ENCODE measurements around the gene TAGAP.
A peak's percentile ranks its signal among the peaks of the same experiment; 100 is the strongest.

TAGAP gene

DNA sequence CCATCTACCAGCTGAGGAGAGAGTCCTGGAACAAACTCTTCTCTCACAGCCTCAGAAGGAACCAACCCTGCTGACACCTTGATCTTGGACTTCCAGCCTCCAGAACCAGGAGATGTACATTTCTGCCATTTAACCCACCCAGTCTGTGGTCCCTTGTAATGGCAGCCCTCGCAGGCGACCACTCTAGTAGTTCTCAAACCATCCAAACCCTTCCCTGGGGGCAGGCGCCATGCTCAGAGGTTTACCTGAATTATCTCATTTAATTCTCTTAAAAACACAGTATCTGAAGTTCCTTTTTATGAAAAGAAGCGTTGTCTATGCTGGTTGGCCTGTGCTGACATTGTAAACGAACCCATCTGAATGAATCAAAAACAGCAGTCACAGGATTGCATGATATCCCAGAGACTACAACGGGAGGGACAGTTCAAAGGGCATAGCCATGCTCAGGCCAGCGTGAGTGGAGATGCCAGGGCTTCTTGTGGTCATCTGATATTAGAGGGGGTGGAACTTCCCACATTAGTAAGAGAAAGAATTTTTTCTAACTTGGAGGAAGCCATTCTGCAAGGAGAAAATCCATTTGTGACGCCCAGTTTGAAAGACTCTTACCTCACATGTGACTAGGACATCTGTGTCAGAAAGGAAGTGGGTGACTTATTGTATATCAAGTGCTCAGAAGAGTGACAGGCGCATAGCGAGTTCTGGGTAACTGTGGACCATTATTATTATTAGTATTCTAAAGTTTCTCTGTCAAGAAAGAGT is 17.2 kb upstream of the TAGAP start:
- H3K27ac ChIP-seq (ENCODE audit: low read depth, low read length, poor library complexity, severe bottlenecking): peak overlapping the region; percentile 92
- H3F3A ChIP-seq (ENCODE audit: insufficient read depth, low read length): peaks cover 6% of the 10 kb centered on the region; the same call in 1 of the 2 replicates
- TF ChIP-seq, protein P1, sequence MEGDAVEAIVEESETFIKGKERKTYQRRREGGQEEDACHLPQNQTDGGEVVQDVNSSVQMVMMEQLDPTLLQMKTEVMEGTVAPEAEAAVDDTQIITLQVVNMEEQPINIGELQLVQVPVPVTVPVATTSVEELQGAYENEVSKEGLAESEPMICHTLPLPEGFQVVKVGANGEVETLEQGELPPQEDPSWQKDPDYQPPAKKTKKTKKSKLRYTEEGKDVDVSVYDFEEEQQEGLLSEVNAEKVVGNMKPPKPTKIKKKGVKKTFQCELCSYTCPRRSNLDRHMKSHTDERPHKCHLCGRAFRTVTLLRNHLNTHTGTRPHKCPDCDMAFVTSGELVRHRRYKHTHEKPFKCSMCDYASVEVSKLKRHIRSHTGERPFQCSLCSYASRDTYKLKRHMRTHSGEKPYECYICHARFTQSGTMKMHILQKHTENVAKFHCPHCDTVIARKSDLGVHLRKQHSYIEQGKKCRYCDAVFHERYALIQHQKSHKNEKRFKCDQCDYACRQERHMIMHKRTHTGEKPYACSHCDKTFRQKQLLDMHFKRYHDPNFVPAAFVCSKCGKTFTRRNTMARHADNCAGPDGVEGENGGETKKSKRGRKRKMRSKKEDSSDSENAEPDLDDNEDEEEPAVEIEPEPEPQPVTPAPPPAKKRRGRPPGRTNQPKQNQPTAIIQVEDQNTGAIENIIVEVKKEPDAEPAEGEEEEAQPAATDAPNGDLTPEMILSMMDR (IDR thresholded peaks at IDR 0.05; ENCODE audit: low read length): no peak
- TF ChIP-seq EZH2 (IDR thresholded peaks at IDR 0.05; ENCODE audit: borderline replicate concordance, low read length): no peak
- peak overlapping the region; percentile 2; the same call in 1 of the 2 replicates for H2AFZ ChIP-seq (ENCODE audit: low read length)
- peak overlapping the region; percentile 8 for H3K4me3 ChIP-seq (ENCODE audit: low read depth, low read length, poor library complexity, severe bottlenecking)
- peaks cover 64% of the 10 kb centered on the region for H3K4me1 ChIP-seq (ENCODE audit: insufficient read depth, low read length, severe bottlenecking)
- H3K79me2 ChIP-seq (ENCODE audit: insufficient read depth, low read length): no peaks in the 10 kb centered on the region
- H3K4me2 ChIP-seq (ENCODE audit: low read length): peak overlapping the region; percentile 53
- H3K36me3 ChIP-seq (ENCODE audit: insufficient read depth, low read length): no peaks in the 10 kb centered on the region
- peak overlapping the region; percentile 11; the same call in 1 of the 2 replicates for H3K9ac ChIP-seq (ENCODE audit: low read length)
- no peaks in the 10 kb centered on the region for H4K20me1 ChIP-seq (ENCODE audit: insufficient read depth, low read length)
- no peaks in the 10 kb centered on the region for H3K27me3 ChIP-seq (ENCODE audit: insufficient read depth, low read length)
- H3K9me2 ChIP-seq (ENCODE audit: low read depth, low read length): no peaks in the 10 kb centered on the region
- no peaks in the 10 kb centered on the region for H3K9me3 ChIP-seq (ENCODE audit: low read length)

DNA sequence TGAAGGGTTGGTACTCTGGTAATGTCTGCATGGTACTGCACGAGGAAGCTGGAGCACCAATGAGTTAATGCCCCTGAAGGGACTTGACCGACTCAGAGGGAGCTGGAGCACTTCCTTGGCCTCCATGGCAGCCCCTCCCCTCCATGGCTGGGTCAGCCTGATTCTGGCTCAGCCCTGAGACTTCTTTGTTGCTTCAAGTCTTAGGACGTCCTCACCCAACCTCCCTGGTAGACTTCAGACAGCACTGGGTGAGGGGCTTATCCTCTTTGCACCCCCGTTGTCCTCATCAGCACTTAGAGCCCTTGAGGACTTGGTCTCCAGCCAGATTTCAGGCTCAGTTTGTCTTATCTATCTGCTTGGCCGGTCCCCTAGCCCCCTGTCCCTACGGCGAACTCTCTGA is 16.4 kb upstream of the TAGAP start:
- Histone ChIP-seq H4K20me1 (ENCODE audit: insufficient read depth, low read length) (no peaks in the 10 kb centered on the region), H3F3A (ENCODE audit: insufficient read depth, low read length) (peaks cover 6% of the 10 kb centered on the region; the same call in 1 of the 2 replicates), H3K4me3 (ENCODE audit: low read depth, low read length, poor library complexity, severe bottlenecking) (no peak overlapping the region), H3K36me3 (ENCODE audit: insufficient read depth, low read length) (no peaks in the 10 kb centered on the region), H3K4me1 (ENCODE audit: insufficient read depth, low read length, severe bottlenecking) (peaks cover 62% of the 10 kb centered on the region), H3K27ac (ENCODE audit: low read depth, low read length, poor library complexity, severe bottlenecking) (peak overlapping the region; percentile 92), H3K9me3 (ENCODE audit: low read length) (no peaks in the 10 kb centered on the region), H3K9ac (ENCODE audit: low read length) (no peak overlapping the region), H3K79me2 (ENCODE audit: insufficient read depth, low read length) (no peaks in the 10 kb centered on the region), H3K9me2 (ENCODE audit: low read depth, low read length) (no peaks in the 10 kb centered on the region), H3K4me2 (ENCODE audit: low read length) (no peak overlapping the region), H3K27me3 (ENCODE audit: insufficient read depth, low read length) (no peaks in the 10 kb centered on the region), H2AFZ (ENCODE audit: low read length) (no peak overlapping the region)
- TF ChIP-seq, protein P1 (IDR thresholded peaks at IDR 0.05; ENCODE audit: low read length): no peak

DNA sequence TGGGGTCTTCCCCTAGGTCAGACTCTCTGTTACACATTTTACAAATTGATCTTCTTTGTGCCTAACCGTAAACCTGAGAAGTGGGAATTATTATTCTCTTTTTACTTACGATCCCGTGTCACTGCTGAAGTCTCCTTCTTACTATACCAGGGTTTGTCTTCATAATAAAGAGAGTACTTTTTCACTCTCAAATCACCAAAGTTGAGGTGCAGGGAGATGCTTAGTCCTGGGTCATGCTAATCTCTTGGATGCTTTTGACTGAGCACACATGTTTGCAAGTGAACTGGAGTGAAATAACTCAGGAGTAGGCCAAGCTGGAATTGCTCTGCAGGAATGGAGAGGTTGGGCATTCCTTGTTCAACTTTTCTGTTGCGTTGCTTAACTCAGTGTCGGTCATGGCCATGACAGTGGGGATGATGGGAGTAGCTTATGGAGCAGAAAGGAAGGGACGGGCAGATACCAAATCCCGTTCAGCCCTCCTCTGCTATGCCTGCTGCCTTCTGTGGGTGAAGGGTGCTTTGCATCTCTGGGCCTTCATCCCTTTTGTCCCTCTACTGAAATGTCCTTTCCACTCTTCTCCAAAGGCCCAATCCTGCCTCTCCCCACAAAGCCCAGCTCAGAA is 15.2 kb upstream of the TAGAP start:
- H2AFZ ChIP-seq (ENCODE audit: low read length): no peak overlapping the region
- H3K27me3 ChIP-seq (ENCODE audit: insufficient read depth, low read length): no peaks in the 10 kb centered on the region
- H3K36me3 ChIP-seq (ENCODE audit: insufficient read depth, low read length): no peaks in the 10 kb centered on the region
- no peak overlapping the region for H3K9ac ChIP-seq (ENCODE audit: low read length)
- H3K4me1 ChIP-seq (ENCODE audit: insufficient read depth, low read length, severe bottlenecking): peaks cover 62% of the 10 kb centered on the region
- H3K27ac ChIP-seq (ENCODE audit: low read depth, low read length, poor library complexity, severe bottlenecking): no peak overlapping the region
- no peaks in the 10 kb centered on the region for H3K9me2 ChIP-seq (ENCODE audit: low read depth, low read length)
- no peak overlapping the region for H3K4me2 ChIP-seq (ENCODE audit: low read length)
- H3K9me3 ChIP-seq (ENCODE audit: low read length): no peaks in the 10 kb centered on the region
- H3K79me2 ChIP-seq (ENCODE audit: insufficient read depth, low read length): no peaks in the 10 kb centered on the region
- peaks cover 6% of the 10 kb centered on the region; the same call in 1 of the 2 replicates for H3F3A ChIP-seq (ENCODE audit: insufficient read depth, low read length)
- TF ChIP-seq, protein P1 (IDR thresholded peaks at IDR 0.05; ENCODE audit: low read length): no peak
- no peak for TF ChIP-seq EZH2 (IDR thresholded peaks at IDR 0.05; ENCODE audit: borderline replicate concordance, low read length)
- no peak overlapping the region for H3K4me3 ChIP-seq (ENCODE audit: low read depth, low read length, poor library complexity, severe bottlenecking)
- H4K20me1 ChIP-seq (ENCODE audit: insufficient read depth, low read length): no peaks in the 10 kb centered on the region

Measured in OCI-LY1 (cell line).